Activated CD4-positive, alpha-beta T cell treated with anti-CD3 and anti-CD28 coated beads, Interleukin-2, Interleukin-6, amounts not matched to agents 100 ng/mL and 50 ng/mL, durations not matched to agents 16 hours and 8 hours (primary cell): Measurements from ENCODE around the gene STMN3.

Source experiments
- DNase-seq: peaks from one replicate; pipeline ENCODE4 v3.0.0-alpha.2; 2020

STMN3 gene

GRCh38 chr20:63691711-63692435 is 38.6 kb upstream of the STMN3 start:
- no peak for DNase-seq

GRCh38 chr20:63690898-63691710 is 37.9 kb upstream of the STMN3 start:
- DNase-seq = no peak

GRCh38 chr20:63690003-63690897 is 37.0 kb upstream of the STMN3 start:
- no peak for DNase-seq

- no peak for DNase-seq
Measured at GRCh38 chr20:63689046-63690002, 36.1 kb upstream of the STMN3 start.

- no peak for DNase-seq
Measured at GRCh38 chr20:63688228-63689045, 35.2 kb upstream of the STMN3 start.

GRCh38 chr20:63687419-63688178 is 34.4 kb upstream of the STMN3 start:
- DNase-seq = no peak

GRCh38 chr20:63686492-63687321 is 33.5 kb upstream of the STMN3 start:
- DNase-seq = peak; percentile 37

- DNase-seq = no peak
Measured at GRCh38 chr20:63686094-63686491, 32.9 kb upstream of the STMN3 start.

GRCh38 chr20:63685269-63686026 is 32.2 kb upstream of the STMN3 start:
- DNase-seq = no peak

- no peak for DNase-seq
Measured at GRCh38 chr20:63682384-63683139, 29.3 kb upstream of the STMN3 start.

- no peak for DNase-seq
Measured at GRCh38 chr20:63681609-63682142, 28.5 kb upstream of the STMN3 start.

GRCh38 chr20:63680857-63681608 is 27.8 kb upstream of the STMN3 start:
- DNase-seq = no peak

GRCh38 chr20:63680427-63680826 is 27.2 kb upstream of the STMN3 start:
- no peak for DNase-seq

GRCh38 chr20:63679799-63680305 is 26.6 kb upstream of the STMN3 start:
- DNase-seq = no peak

GRCh38 chr20:63678667-63679465 is 25.6 kb upstream of the STMN3 start:
- no peak for DNase-seq

- no peak for DNase-seq
Measured at GRCh38 chr20:63678071-63678470, 24.8 kb upstream of the STMN3 start.
